Liver (tissue), 9 donors: ENCODE data around the gene LPP. TPM values are rescaled to one million over a fixed set of nuclear protein-coding genes. Genes with fewer than 3 reads are reported as not detected.

Experiments used
- DNase-seq: peaks from one replicate; pipeline ENCODE4 v3.0.0-alpha.2; 2017; ENCODE audit warnings: low spot score
- H3K27ac ChIP-seq, 2 donors: one replicate each; pipeline ENCODE4 v1.7.0; 2013; ENCODE audit warnings: inconsistent platforms in 2 of 2, low read length in 2 of 2, control low read depth in 1 of 2, low read depth in 1 of 2, mild to moderate bottlenecking in 1 of 2
- H3K27me3 ChIP-seq, 4 donors: one replicate each; pipeline versions ENCODE4 v1.6.1 to v1.7.0; 2013; ENCODE audit warnings: low read length in 3 of 4, inconsistent platforms in 1 of 4, mild to moderate bottlenecking in 1 of 4, moderate library complexity in 1 of 4; ENCODE audit not compliant: control insufficient read depth in 4 of 4, insufficient read depth in 4 of 4
- H3K36me3 ChIP-seq, 4 donors: one replicate each; pipeline versions ENCODE4 v1.6.1 to v1.7.0; 2013; ENCODE audit warnings: low read length in 3 of 4, mild to moderate bottlenecking in 3 of 4, low read depth in 1 of 4, moderate library complexity in 1 of 4; ENCODE audit not compliant: control insufficient read depth in 4 of 4, insufficient read depth in 3 of 4
- H3K4me1 ChIP-seq, 4 donors: one replicate each; pipeline versions ENCODE4 v1.6.1 to v1.7.0; 2013; ENCODE audit warnings: low read length in 3 of 4, mild to moderate bottlenecking in 3 of 4, moderate library complexity in 1 of 4; ENCODE audit not compliant: control insufficient read depth in 4 of 4, insufficient read depth in 4 of 4
- H3K4me3 ChIP-seq, 3 donors: one replicate each; pipeline versions ENCODE4 v1.6.1 to v1.7.0; 2013; ENCODE audit warnings: low read length in 3 of 3, control low read depth in 1 of 3, low read depth in 1 of 3, mild to moderate bottlenecking in 1 of 3
- H3K9ac ChIP-seq, 2 donors: one replicate each; pipeline ENCODE4 v1.7.0; 2013; ENCODE audit warnings: low read length in 2 of 2, mild to moderate bottlenecking in 2 of 2, moderate library complexity in 2 of 2, control low read depth in 1 of 2, low read depth in 1 of 2
- H3K9me3 ChIP-seq, 4 donors: one replicate each; pipeline versions ENCODE4 v1.6.1 to v1.7.0; 2013; ENCODE audit warnings: low read length in 3 of 4; ENCODE audit not compliant: control insufficient read depth in 4 of 4
- ATF3 ChIP-seq: IDR thresholded peaks from 2 replicates; pipeline ENCODE4 v1.6.1; 2016; ENCODE audit warnings: antibody characterized with exemption
- EGR1 ChIP-seq, 2 donors: IDR thresholded peaks; 2 replicates each; pipeline ENCODE4 v1.6.1; 2016 to 2018; ENCODE audit warnings: antibody characterized with exemption in 2 of 2, low read depth in 2 of 2
- FOXA1 ChIP-seq: IDR thresholded peaks from 2 replicates; pipeline ENCODE4 v1.6.1; 2016; ENCODE audit warnings: antibody characterized with exemption
- FOXA2 ChIP-seq: IDR thresholded peaks from 2 replicates; pipeline ENCODE4 v1.6.1; 2016; ENCODE audit warnings: antibody characterized with exemption
- HNF4A ChIP-seq, 2 donors: conservative IDR thresholded peaks; 2 replicates each; pipeline ENCODE4 v1.6.1; 2016; ENCODE audit warnings: antibody characterized with exemption in 2 of 2, mild to moderate bottlenecking in 2 of 2
- HNF4G ChIP-seq: IDR thresholded peaks from 2 replicates; pipeline ENCODE4 v1.6.1; 2016; ENCODE audit warnings: antibody characterized with exemption
- JUND ChIP-seq, 2 donors: IDR thresholded peaks; 2 replicates each; pipeline ENCODE4 v1.6.1; 2016; ENCODE audit warnings: antibody characterized with exemption in 2 of 2
- MAX ChIP-seq: IDR thresholded peaks from 2 replicates; pipeline ENCODE4 v1.6.1; 2016; ENCODE audit warnings: antibody characterized with exemption
- NR2F2 ChIP-seq: IDR thresholded peaks from 2 replicates; pipeline ENCODE4 v1.6.1; 2016; ENCODE audit warnings: antibody characterized with exemption
- RAD21 ChIP-seq, 2 donors: IDR thresholded peaks; 2 replicates each; pipeline ENCODE4 v1.6.1; 2016; ENCODE audit warnings: antibody characterized with exemption in 2 of 2, mild to moderate bottlenecking in 2 of 2
- REST ChIP-seq: IDR thresholded peaks from 2 replicates; pipeline ENCODE4 v1.6.1; 2016; ENCODE audit warnings: antibody characterized with exemption, mild to moderate bottlenecking
- RXRA ChIP-seq, 2 donors: IDR thresholded peaks; 2 replicates each; pipeline ENCODE4 v1.6.1; 2017 to 2018; ENCODE audit warnings: antibody characterized with exemption in 2 of 2, mild to moderate bottlenecking in 1 of 2
- SP1 ChIP-seq: IDR thresholded peaks from 2 replicates; pipeline ENCODE4 v1.6.1; 2018; ENCODE audit warnings: antibody characterized with exemption, mild to moderate bottlenecking
- TAF1 ChIP-seq: conservative IDR thresholded peaks from 2 replicates; pipeline ENCODE4 v1.6.1; 2016; ENCODE audit warnings: antibody characterized with exemption, mild to moderate bottlenecking
- YY1 ChIP-seq: IDR thresholded peaks from 2 replicates; pipeline ENCODE4 v1.6.1; 2016; ENCODE audit warnings: antibody characterized with exemption, mild to moderate bottlenecking
- ZBTB33 ChIP-seq: IDR thresholded peaks from 2 replicates; pipeline ENCODE4 v1.6.1; 2016; ENCODE audit warnings: antibody characterized with exemption
- WGBS: extraction: QIAGEN DNeasy Blood & Tissue Kit; methylation state at CpG from one replicate; pipeline ENCODE4 v1.1.7; 2013; 5-methylcytosine and 5-hydroxymethylcytosine counted together
- polyA plus RNA-seq, 2 donors: library from polyadenylated mRNA; stranded (reverse) in 1 of 2; unstranded in 1 of 2; fragments of 200-250 nt in 1 of 2; fragments of >200 nt in 1 of 2; fragmentation: Nextera tagmentation in 1 of 2; extraction: Ambion mirVana in 1 of 2; gene quantifications; one replicate each; pipeline versions ENCODE4 v1.2.1 to v1.2.3, GENCODE V29; 2013 to 2015
- total RNA-seq, 2 donors: library from RNA; depleted of rRNA; stranded (reverse); fragments of >200 nt; gene quantifications; one replicate each; pipeline ENCODE4 v1.2.3, GENCODE V29; 2014
- donor health status: healthy.
- donor health status: healthy.
- donor health status: healthy.
- donor health status: healthy.
- donor health status: healthy.

LPP gene
- total and polyA plus RNA-seq, 4 donors: 3.3 to 53.7 (median 28.2) TPM

- 36% methylated on average over 3 of the region's 3 CpGs for WGBS
- Histone ChIP-seq H3K9ac (no peak overlapping the region), H3K27ac (peak overlapping the region in 1 of 2 donors; percentile 42), H3K9me3 (no peaks in the 10 kb centered on the region), H3K4me1 (peaks cover under 1 to 15% (median 4%) of the 10 kb centered on the region in 4 donors), H3K36me3 (peaks cover 0 to 16% (median 10%) of the 10 kb centered on the region in 4 donors), H3K4me3 (no peak overlapping the region), H3K27me3 (no peaks in the 10 kb centered on the region)
- DNase-seq: no peak
- TF ChIP-seq JUND (IDR thresholded peaks at IDR 0.05) (no peak), RXRA (IDR thresholded peaks at IDR 0.05) (peak; percentile 28 to 63)
Observed at GRCh38 chr3:188876370-188876769, 722.4 kb downstream of the LPP start.

- no peak overlapping the region for H3K4me3 ChIP-seq
- peaks cover 0 to 16% (median 10%) of the 10 kb centered on the region in 4 donors for H3K36me3 ChIP-seq
- H3K27me3 ChIP-seq: no peaks in the 10 kb centered on the region
- no peak overlapping the region for H3K27ac ChIP-seq
- 98% methylated on average over 3 of the region's 3 CpGs for WGBS
- no peak overlapping the region for H3K9ac ChIP-seq
- DNase-seq: no peak
- TF ChIP-seq MAX (no peak), FOXA2 (no peak), SP1 (no peak), EGR1 (IDR thresholded peaks at IDR 0.05; ENCODE audit: low read depth in 2 of 2) (no peak), ZBTB33 (no peak), REST (no peak), RAD21 (IDR thresholded peaks at IDR 0.05) (no peak), JUND (IDR thresholded peaks at IDR 0.05) (no peak), HNF4G (no peak), ATF3 (no peak), TAF1 (no peak)
- no peaks in the 10 kb centered on the region for H3K9me3 ChIP-seq
- peaks cover 2 to 18% (median 5%) of the 10 kb centered on the region in 4 donors for H3K4me1 ChIP-seq
Observed at GRCh38 chr3:188877381-188877780, 723.4 kb downstream of the LPP start.

- no peaks in the 10 kb centered on the region for H3K9me3 ChIP-seq
- WGBS: 100% methylated on average over 2 of the region's 2 CpGs
- H3K27me3 ChIP-seq: no peaks in the 10 kb centered on the region
- peaks cover 2 to 18% (median 5%) of the 10 kb centered on the region in 4 donors for H3K4me1 ChIP-seq
- H3K27ac ChIP-seq: no peak overlapping the region
- no peak for DNase-seq
- H3K36me3 ChIP-seq: peaks cover 0 to 15% (median 10%) of the 10 kb centered on the region in 4 donors
- no peak overlapping the region for H3K9ac ChIP-seq
- no peak overlapping the region for H3K4me3 ChIP-seq
- TF ChIP-seq YY1 (no peak), NR2F2 (no peak), HNF4G (no peak), JUND (IDR thresholded peaks at IDR 0.05) (no peak), TAF1 (no peak), ZBTB33 (no peak), RAD21 (IDR thresholded peaks at IDR 0.05) (no peak), SP1 (no peak), HNF4A (conservative IDR thresholded peaks at IDR 0.05) (no peak), REST (no peak), FOXA1 (no peak), ATF3 (no peak)
Observed at GRCh38 chr3:188878076-188878475, 724.1 kb downstream of the LPP start.
